Psoas muscle (tissue), 8 donors: ENCODE data around the gene CDK6. TPM values are rescaled to one million over a fixed set of nuclear protein-coding genes. Genes with fewer than 3 reads are reported as not detected.

Source experiments
- ATAC-seq, 4 donors: fragments of 200-7000 bp; cut with Tn5 transposase; one replicate each; pipeline ENCODE4 v1.9.1; 2020; ENCODE audit warnings: moderate library complexity in 3 of 4, mild to moderate bottlenecking in 2 of 4
- DNase-seq, 2 donors: peaks; one replicate each; pipeline ENCODE4 v3.0.0-alpha.2; 2020
- H3K27ac ChIP-seq: fragments of 200-600 bp; one replicate; pipeline ENCODE4 v1.8.0; 2022
- H3K27me3 ChIP-seq, 3 donors: fragments of 200-600 bp in 1 of 3; one replicate each; pipeline versions ENCODE4 v1.6.1 to v1.8.0; 2013 to 2022; ENCODE audit warnings: low read length in 2 of 3, mild to moderate bottlenecking in 2 of 3, moderate library complexity in 1 of 3; ENCODE audit not compliant: insufficient read depth in 3 of 3
- H3K36me3 ChIP-seq, 2 donors: fragments of 200-600 bp in 1 of 2; one replicate each; pipeline versions ENCODE4 v1.6.1 to v1.8.0; 2013 to 2022; ENCODE audit warnings: low read depth in 1 of 2, mild to moderate bottlenecking in 1 of 2, moderate library complexity in 1 of 2; ENCODE audit not compliant: insufficient read depth in 1 of 2
- H3K4me1 ChIP-seq: fragments of 200-600 bp; one replicate; pipeline ENCODE4 v1.8.0; 2022
- H3K4me3 ChIP-seq: fragments of 200-600 bp; one replicate; pipeline ENCODE4 v1.8.0; 2022; ENCODE audit warnings: mild to moderate bottlenecking
- H3K9me3 ChIP-seq: fragments of 200-600 bp; one replicate; pipeline ENCODE4 v1.8.0; 2022
- WGBS, 3 donors: extraction: QIAGEN DNeasy Blood & Tissue Kit; methylation state at CpG; one replicate each; pipeline versions ENCODE4 v1.1.6 to v1.1.7; 2013; 5-methylcytosine and 5-hydroxymethylcytosine counted together
- intact Hi-C, 2 donors: fragments of 100-400 bp; cut with DNase I; formaldehyde crosslinking; loops; one replicate each; pipeline versions ENCODE4 v1.11.0 to v1.14.2; 2022
- polyA plus RNA-seq, 3 donors: library from polyadenylated mRNA; stranded (reverse); fragments of 200-250 nt; gene quantifications; one replicate each; pipeline ENCODE4 v1.2.3, GENCODE V29; 2013
- total RNA-seq, 4 donors: library from RNA; stranded (reverse); fragmentation: NEBNext Ultra II Directional in 2 of 4; extraction: Animal tissue kit (Norgen Biotek cat#: 25700) in 2 of 4; gene quantifications; one replicate each; pipeline versions ENCODE4 v1.2.1 to v1.2.4, GENCODE V29; 2021 to 2023
- TF ChIP-seq, protein P1 (sequence below): fragments of 200-600 bp; IDR thresholded peaks from one replicate; pipeline ENCODE4 v1.8.0; 2022; ENCODE audit warnings: antibody characterized with exemption
- donor health status: healthy with polysubstance abuse.
- donor health status: DM: no; HTN: no; CAD: no; lungs with moderate emphysema.
- donor health status: Bipolar disorder and iron deficiency.
- donor health status: healthy.
- donor health status: DM: yes; HTN: yes; CAD: no.
- donor health status: DM: no; HTN: no; CAD: no.
- donor health status: DM: no; HTN: no; CAD: no.
- donor health status: DM: yes; HTN: yes; CAD: no.

The CDK6 gene
- total and polyA plus RNA-seq, 7 donors: 0.39 to 8.0 (median 3.2) TPM

DNA sequence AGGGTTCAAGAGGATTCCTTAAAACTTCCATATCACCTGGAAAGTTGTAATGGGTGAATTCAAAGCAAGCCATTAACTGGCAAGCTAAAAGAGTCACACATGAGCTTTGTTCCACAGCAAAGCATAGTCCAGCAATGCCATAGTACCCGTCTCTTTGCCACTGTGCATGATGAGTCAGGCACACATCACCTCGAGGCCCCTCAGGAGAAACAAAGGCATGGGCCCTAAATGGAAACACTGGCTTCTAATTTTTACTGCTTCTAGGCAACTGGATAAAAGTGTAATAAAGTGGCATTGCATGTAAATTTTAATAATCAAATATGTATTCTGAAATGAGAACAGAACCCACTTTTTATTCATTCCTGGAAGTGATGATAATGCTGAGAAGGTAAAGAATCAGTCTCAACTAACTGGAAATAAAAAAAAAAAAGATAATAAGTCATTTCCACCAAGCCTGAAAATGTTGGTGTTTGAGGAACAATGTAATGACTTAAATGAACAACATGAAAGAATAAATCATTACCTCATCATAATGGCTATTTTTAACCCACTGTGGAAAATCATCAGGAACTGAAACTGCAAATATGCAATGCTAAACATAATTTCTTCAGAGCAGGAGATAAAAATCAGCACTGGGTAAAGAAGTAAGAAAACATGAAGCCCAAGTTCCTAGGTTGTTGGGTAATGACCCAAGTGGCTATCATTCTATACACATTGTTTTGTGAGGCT lies 104.9 kb downstream of the CDK6 start:
- ATAC-seq (no peak), DNase-seq (no peak)
- WGBS, 3 donors: 65 to 89% (median 72%) methylated on average over 2 of the region's 2 CpGs
- Histone ChIP-seq H3K27ac (no peak overlapping the region), H3K9me3 (no peaks in the 10 kb centered on the region), H3K4me3 (no peak overlapping the region), H3K27me3 (no peaks in the 10 kb centered on the region), H3K36me3 (no peaks in the 10 kb centered on the region), H3K4me1 (no peaks in the 10 kb centered on the region)
- intact Hi-C loops: no loop called here
- TF ChIP-seq, protein P1, sequence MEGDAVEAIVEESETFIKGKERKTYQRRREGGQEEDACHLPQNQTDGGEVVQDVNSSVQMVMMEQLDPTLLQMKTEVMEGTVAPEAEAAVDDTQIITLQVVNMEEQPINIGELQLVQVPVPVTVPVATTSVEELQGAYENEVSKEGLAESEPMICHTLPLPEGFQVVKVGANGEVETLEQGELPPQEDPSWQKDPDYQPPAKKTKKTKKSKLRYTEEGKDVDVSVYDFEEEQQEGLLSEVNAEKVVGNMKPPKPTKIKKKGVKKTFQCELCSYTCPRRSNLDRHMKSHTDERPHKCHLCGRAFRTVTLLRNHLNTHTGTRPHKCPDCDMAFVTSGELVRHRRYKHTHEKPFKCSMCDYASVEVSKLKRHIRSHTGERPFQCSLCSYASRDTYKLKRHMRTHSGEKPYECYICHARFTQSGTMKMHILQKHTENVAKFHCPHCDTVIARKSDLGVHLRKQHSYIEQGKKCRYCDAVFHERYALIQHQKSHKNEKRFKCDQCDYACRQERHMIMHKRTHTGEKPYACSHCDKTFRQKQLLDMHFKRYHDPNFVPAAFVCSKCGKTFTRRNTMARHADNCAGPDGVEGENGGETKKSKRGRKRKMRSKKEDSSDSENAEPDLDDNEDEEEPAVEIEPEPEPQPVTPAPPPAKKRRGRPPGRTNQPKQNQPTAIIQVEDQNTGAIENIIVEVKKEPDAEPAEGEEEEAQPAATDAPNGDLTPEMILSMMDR: no peak

- H3K27ac ChIP-seq: no peak overlapping the region
- H3K9me3 ChIP-seq: no peaks in the 10 kb centered on the region
- no peaks in the 10 kb centered on the region for H3K4me1 ChIP-seq
- TF ChIP-seq, protein P1: no peak
- DNase-seq (no peak), ATAC-seq (no peak)
- no peak overlapping the region for H3K4me3 ChIP-seq
- H3K36me3 ChIP-seq: no peaks in the 10 kb centered on the region
- intact Hi-C loops: no loop called here
- 82 to 89% (median 85%) methylated on average over 3 of the region's 3 CpGs for WGBS, 3 donors
- no peaks in the 10 kb centered on the region for H3K27me3 ChIP-seq
Observed at GRCh38 chr7:92730808-92731207, 105.6 kb downstream of the CDK6 start.

DNA sequence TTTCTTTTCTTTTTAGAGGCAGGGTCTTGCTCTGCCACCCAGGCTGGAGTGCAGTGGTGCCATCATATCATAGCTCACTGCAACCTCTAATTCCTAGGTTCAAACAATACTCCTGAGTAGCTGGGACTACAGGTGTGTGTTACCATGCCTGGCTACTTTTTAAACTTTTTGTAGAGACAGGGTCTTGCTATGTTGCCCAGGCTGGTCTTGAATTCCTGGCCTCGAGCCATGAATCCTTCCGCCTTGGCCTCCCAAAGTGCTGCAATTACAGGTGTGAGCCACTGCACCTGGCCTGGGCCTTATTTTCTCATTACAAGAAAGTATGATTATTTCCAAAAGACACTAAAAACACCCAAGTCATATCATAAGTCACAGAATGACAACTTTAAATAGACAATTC lies 106.6 kb downstream of the CDK6 start:
- intact Hi-C loops: no loop called here
- TF ChIP-seq, protein P1: no peak

GRCh38 chr7:92729172-92729571 lies 107.2 kb downstream of the CDK6 start:
- ATAC-seq (no peak), DNase-seq (no peak)
- TF ChIP-seq, protein P1: no peak
- H3K4me3 ChIP-seq: no peak overlapping the region
- no peak overlapping the region for H3K27ac ChIP-seq
- no peaks in the 10 kb centered on the region for H3K27me3 ChIP-seq
- WGBS, 3 donors: 94 to 95% (median 95%) methylated on average over 7 of the region's 7 CpGs
- H3K9me3 ChIP-seq: no peaks in the 10 kb centered on the region
- no peaks in the 10 kb centered on the region for H3K36me3 ChIP-seq
- intact Hi-C loops: no loop called here
- H3K4me1 ChIP-seq: peaks cover 5% of the 10 kb centered on the region

More for the DNA sequence above, 106.6 kb downstream of the CDK6 start:
- ATAC-seq (no peak), DNase-seq (no peak)
- no peaks in the 10 kb centered on the region for H3K36me3 ChIP-seq
- WGBS, 3 donors: 93 to 97% (median 96%) methylated on average over 2 of the region's 2 CpGs
- H3K27me3 ChIP-seq: no peaks in the 10 kb centered on the region
- no peak overlapping the region for H3K27ac ChIP-seq
- no peak overlapping the region for H3K4me3 ChIP-seq
- H3K9me3 ChIP-seq: no peaks in the 10 kb centered on the region
- H3K4me1 ChIP-seq: peaks cover under 1% of the 10 kb centered on the region

- no peak overlapping the region for H3K27ac ChIP-seq
- H3K27me3 ChIP-seq: no peaks in the 10 kb centered on the region
- ATAC-seq (no peak), DNase-seq (no peak)
- no peak overlapping the region for H3K4me3 ChIP-seq
- TF ChIP-seq, protein P1: no peak
- 68 to 70% (median 68%) methylated on average over 1 of the region's 1 CpG for WGBS, 3 donors
- peaks cover 5% of the 10 kb centered on the region for H3K4me1 ChIP-seq
- no peaks in the 10 kb centered on the region for H3K9me3 ChIP-seq
- H3K36me3 ChIP-seq: no peaks in the 10 kb centered on the region
- intact Hi-C loops: no loop called here
Observed at GRCh38 chr7:92727755-92728154, 108.6 kb downstream of the CDK6 start.
